NCI-H526 (cell line): ENCODE data around the gene PLA2G5.

Source experiments
- DNase-seq, 2 experiments: peaks; one replicate each; lab custom pipeline; 2025; lab: John Stamatoyannopoulos, UW

The PLA2G5 gene

DNA sequence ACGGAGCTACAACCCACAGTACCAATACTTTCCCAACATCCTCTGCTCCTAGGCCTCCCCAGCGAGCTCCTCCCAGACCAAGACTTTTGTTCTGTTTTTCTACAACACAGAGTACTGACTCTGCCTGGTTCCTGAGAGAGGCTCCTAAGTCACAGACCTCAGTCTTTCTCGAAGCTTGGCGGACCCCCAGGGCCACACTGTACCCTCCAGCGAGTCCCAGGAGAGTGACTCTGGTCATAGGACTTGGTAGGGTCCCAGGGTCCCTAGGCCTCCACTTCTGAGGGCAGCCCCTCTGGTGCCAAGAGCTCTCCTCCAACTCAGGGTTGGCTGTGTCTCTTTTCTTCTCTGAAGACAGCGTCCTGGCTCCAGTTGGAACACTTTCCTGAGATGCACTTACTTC is 20.6 kb downstream of the PLA2G5 start:
- DNase-seq = no peak

DNA sequence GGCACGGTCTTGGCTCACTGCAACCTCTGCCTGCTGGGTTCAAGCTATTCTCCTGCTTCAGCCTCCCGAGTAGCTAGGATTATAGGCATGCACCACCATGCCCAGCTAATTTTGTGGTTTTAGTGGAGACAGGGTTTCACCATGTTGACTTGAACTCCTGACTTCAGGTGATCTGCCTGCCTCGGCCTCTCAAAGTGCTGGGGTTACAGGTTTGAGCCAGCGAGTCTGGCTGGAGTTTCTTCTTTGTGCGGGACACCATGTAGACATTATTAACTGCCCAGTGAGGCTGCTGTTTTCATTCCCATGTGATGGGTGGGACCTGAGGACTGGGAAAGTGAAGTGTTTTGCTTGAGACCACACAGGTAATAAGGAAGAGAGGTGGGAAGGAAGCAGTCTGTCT is 23.3 kb downstream of the PLA2G5 start:
- DNase-seq = no peak

DNA sequence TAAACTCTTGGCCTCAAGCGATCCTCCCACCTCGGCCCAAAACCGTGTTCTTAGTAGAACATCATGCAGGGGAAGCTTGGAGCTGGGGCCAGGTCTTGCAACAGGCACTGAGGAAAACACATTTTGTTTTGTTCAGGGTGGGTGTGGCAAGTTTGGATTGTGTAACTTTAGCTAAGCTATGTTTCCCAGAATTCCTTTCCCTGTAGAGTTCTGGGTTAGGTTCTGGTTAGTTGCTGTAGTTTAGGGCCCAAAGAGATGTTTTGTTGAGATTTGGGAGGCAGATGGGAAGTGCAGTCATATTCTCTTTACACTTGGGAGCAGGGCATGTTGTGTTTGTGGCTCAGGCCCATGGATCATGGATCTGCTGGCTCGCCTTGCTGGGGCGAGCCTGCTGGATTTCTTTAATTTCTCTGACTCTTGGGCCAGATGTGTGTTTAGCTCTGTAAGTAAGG is 24.0 kb downstream of the PLA2G5 start:
- DNase-seq = no peak

DNA sequence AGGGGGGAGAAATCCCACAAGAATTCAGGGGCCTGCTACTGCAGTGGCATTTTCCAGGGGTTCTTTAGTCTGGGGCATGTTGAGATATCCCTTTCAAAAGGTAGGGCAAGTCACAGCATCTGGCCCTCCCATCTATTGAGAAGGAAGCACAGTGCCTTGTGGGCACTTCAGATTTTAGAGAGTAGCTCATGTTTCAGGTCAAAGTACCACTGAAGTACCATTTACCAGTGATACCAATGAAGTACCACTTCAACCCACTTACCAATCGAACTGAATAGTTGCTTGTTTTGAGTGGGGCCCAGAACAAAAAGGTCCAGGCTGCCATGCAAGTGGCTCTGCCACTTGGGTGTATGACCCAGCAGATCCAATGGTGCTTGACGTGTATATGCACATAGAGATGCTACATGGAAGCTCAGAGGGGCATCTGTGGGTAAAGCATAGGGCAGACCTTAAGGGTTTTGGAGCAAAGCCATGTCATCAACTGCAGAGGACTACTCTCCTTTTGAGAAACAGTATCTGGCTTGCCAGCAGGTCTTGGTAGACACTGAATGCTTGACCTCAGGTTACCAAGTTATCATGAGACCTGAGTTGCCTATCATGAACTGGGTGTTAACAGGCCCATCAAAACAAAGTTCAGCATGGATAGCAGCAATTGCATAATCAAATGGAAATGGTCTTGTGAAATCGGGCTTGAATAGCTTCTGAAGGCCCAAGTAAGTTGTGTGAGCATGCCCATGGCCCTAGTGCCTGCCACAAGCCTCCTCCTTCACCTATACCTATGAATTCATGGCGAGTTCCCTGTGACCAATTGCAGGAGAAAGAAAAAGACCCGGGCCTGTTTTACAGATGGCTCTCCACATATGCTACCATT is 25.8 kb downstream of the PLA2G5 start:
- DNase-seq = no peak

DNA sequence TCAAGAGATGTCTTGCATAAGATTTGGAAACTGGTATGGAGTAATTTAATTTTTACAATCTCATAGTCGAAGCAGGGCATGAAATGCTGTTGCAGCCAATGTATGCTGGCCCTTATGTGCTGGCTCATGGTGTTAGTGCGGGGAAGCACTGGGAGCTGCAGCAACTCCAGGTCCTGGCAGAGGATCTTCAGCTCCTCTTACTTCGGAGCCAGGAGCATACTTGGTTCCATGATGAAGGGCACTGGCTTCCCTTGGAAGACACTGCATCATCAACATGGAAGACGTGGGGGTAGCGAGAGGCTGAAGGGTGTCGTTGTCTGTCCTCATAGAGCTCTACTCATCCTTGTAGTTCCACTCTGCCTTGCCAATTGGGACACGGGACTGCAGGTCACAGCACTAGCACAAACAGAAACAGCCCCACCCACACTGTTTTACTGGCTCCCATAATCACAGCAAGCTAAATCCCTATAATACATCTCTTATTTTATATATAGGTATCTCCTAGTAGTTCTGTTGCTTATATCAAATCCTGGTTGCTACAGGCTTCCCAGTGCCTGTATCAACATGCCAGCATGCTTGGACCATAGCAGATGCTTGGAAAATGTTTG is 26.9 kb downstream of the PLA2G5 start:
- DNase-seq = no peak

DNA sequence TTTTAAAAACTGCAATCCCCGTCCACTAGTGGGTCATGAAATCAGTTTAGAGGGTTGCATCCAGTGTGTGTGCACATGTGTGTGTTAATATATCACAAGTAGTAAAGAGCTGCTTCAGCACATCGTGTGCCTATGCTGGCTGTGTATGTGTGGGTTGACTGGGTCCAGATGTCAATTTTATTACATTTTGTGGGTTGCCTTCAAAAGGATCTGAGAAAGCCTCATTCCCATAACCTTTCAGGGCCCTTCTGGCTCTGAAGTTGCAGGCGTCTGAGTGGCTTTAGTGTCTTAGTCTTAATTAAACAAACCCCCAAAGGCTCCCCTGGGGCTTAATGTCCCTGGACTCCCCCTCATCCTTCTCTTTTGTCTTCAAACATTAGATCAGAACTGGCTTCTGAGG is 29.5 kb downstream of the PLA2G5 start:
- DNase-seq = no peak

DNA sequence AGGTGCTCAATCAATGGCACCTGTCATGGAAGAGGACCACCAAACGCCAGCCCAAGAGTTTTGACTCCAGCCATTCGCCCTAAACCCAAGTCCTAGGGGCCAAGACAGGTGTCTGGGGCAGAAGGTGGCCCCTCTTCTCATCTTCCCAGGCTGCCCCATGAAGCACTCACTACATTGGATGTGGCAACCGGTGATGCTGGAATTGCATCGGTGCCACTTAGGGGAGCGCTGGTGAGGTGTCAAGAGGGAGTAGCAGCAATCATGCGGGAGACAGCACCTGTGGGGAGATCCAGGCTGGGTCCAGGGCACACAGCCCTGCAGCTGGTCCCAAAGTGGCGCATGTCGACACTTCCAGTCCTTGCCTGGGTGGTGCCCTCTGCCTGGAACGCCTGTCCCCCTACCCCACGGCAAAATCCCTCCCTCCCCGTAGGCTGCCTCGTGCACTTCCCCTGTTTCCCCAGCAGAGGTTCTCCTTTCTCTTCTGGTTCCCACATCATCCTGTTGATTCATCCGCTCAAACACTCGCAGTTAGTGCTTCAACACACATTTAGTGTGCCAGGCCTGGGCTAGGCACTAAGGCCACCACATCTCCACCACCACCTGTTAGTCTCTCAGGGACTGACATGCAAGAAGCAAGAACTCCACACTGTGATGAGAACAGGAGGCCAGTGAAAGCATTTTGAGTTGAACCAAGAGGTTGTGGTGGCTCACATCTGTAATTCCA is 30.8 kb downstream of the PLA2G5 start:
- peak in 1 of 2 experiments; percentile 24 for DNase-seq

DNA sequence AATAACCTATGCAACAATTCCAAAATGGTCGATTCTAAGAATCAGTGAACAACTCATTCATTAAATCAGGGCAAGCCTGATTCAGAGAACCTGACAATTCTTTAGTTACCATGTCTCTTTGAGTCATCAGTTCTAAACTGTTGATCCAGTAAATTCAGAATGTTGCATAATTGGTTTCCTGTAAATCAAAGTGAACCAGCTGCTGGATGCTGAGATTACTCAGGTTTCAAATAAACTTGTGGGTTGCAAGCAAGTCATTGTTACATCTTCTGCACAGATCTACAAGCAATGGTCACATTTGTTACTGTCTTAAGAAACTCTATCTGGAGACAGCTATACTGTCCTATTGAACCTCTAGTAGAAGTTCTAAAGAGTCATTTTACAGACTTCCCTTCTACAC is 32.9 kb downstream of the PLA2G5 start:
- DNase-seq = no peak

DNA sequence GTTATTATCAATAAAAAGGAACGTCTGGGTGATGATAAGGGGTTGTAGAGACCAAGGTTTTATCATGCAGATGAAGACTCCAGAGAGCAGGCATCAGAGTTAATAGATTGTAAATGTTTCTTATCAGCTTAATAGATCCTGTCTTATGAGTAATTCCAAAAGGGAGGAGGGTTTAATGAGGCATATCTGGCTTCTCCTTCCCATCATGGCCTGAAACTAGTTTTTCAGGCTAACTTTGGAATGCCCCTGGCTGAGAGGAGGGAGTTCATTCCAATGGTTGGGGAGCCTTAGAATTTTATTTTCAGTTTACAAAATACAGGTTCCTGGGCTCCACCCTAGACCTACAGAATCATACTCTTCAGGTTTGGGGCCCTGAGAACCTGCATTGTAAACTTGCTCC is 35.9 kb downstream of the PLA2G5 start:
- no peak for DNase-seq

DNA sequence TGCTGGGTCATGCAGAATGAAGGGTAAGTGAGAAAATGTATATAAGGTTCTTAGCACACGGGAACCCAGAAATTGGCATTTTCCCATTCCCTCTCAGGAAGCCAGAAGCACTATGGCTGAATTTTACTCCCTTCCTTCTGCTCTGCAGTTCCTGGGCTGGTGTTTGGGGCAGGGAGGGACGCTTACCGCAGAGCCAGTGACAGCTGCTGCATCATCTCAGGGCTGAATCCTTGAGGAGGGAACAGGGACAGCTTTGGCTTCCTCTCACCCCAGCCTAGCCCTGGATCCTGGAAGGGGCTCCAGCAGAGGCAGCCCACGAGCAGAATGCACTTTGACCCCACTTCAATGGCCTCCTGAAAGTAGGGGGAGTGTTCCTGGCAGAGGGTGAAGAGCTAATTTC is 37.4 kb downstream of the PLA2G5 start:
- DNase-seq = no peak

DNA sequence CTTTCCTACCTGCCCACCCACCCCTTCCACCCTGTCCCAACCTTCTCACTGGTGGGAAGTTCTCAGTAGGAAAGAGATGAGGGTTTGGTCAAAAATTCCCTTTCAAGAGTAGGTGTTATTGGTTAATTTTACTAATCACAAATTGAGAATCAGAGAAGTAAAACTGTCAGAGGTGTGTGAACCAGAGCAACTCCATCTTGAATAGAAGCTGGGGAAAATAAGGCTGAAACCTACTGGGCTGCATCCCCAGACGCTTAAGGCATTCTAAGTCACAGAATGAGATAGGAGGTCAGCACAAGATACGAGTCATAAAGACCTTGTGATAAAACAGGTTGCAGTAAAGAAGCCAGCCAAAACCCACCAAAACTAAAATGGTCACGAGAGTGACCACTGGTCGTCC is 37.8 kb downstream of the PLA2G5 start:
- DNase-seq = no peak

DNA sequence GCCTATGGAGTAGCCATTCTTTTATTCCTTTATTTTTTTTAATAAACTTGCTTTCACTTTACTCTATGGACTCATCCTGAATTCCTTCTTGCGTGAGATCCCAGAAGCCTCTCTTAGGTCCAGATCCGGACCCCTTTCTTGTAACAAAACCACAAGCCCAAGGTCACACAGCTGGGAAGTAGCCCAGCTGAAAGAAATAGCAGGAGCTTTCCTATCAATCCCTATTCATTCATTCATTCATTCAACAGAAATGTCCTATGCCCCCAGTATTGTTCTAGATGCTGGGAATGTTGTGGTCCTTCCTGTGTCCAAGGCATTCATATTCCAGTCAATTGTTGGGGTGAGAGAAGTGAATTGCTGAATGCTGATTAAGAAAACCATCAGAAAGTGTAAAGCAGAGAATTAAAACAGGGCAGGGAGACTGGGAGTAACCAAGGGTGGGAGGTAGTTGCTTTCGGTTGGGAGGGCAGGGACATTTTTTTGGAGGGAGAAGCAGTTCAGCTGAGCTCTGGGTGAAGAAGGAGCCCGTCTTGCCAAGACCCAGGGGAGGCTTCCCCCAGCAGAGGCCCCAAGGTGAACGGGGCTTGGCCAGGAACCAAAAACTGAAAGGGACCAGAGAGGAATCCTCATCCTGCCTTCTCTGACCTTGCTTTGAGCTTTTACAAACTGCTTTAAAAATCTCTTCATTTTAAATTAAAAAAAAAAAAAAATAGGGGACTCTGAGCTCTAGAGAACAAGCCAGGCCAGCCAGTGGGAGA is 38.6 kb downstream of the PLA2G5 start:
- no peak for DNase-seq

DNA sequence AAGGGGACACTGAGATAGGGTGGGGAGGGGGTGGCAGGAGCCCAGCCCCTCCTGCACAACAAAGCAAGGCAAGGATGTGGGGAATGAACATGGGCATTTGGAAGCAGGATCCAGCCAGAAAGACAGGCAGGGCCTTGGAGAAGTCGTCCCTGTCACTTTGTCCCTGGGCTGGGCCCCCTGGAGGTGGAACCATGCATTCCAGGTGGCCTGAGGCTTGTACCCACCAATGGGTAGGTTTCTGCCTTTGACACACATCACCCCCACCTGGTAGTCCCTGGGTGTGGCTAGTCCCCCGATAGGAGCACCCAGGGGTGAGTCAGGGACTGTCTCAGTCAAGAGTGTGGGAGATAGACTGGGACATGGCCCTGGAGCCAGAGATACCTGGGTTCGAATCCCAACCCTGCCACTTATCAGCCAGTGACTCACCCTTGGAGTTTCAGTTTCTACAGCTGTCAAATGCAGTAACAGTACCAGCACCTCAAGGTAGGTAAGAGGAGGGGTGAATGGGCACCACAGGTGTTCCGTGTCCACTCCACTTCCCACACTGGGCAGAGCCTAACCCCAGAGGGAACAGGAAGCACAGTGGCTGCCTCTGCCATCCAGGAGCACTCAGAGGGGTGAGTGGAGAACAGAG is 39.3 kb downstream of the PLA2G5 start:
- DNase-seq = no peak

DNA sequence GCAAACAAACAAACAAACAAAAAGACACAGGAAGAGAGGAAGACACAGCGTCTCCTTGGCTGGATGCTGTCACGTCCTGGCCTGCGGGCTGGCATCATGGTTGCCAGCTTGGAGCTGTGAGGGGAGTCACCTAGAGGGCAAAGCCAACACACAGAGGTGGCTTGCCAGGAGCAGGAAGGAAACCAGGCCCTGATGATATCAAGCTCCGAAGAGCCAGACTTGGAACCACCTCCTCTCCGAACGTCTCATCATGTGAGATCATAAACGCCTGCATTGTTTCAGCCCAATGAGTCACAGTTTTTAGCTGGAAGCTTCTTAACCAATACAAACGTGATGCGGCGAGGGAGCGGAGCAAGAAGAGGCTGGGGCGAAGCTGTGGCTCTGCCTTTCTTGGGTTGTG is 40.7 kb downstream of the PLA2G5 start:
- DNase-seq = no peak

DNA sequence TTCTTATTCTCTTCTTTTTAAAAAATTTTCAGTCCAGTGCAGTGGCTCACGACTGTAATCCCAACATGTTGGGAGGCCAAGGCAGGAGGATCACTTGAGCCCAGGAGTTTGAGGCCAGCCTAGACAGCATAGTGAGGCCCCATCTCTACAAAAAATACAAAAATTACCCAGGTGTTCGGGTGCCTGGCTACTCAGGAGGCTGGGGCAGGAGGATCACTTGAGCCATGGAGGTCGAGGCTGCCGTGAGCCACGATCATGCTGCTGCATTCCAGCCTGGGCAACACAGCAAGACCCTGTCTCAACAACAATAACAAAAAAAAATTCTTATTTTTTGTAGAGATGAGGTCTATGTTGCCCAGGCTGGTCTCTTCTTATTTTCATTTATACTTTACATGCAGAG is 41.5 kb downstream of the PLA2G5 start:
- DNase-seq = no peak

DNA sequence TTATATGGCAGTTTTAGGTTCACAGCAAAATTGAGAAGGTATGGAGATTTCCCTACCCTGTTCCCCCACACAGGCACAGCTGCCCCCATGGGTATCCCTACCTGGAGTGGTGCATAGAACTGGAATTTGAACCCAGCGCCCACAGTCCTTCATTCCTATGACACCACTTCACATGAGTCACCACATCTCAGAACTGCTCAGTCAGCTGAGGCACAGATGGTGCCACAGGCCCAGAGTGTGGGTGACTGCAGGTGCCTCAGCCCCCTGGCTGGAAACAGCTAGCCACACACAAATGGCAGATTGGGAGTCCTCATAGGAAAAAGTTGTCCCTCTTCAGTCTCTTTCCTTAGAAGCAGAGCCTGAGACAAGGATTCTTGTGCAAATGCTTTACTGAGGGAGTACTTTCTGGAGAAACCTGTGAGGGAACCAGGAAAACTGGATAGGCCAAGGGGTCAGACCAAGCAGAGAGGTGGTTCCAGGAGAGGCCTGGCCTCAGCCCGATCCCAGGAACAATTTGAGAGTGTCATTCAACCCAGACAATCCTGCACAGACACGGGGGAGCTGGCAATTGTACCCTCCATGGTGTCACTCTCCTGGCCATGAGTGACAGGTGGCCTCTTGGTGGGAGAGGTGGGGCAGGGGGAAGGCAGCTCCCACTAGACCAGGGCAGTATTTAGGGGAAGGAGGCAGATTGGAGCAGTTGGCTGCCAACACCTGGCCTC is 42.4 kb downstream of the PLA2G5 start:
- DNase-seq = no peak

DNA sequence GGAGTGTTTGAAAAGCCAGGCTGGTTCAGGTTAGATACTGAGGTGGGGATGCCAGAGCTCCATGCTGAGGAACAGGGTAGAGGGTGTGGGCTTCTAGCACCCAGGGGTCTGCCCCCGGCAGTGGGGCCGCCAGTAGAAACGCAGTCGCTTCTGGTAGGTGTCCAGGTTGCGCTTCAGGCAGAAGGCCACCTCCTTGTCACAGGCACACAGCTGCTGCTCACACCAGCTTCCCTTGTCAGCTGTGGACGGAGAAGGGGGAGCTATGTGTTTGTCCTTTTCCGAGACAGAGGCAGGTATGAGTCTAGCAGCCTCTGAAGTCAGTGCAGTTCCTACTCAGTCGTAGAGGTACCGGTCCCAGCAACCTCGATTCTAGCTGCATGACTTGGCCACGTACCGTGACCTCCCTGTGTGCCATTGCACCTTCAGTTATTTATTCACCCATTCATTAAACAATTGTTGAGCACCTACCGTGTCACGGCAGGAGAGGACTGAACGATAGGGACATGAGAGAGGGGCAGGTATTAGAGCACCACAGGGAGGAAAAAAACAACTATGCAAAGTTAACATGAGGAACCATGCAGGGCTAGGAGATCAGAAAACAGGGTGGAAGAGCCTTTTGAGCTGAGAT is 44.1 kb downstream of the PLA2G5 start:
- no peak for DNase-seq

DNA sequence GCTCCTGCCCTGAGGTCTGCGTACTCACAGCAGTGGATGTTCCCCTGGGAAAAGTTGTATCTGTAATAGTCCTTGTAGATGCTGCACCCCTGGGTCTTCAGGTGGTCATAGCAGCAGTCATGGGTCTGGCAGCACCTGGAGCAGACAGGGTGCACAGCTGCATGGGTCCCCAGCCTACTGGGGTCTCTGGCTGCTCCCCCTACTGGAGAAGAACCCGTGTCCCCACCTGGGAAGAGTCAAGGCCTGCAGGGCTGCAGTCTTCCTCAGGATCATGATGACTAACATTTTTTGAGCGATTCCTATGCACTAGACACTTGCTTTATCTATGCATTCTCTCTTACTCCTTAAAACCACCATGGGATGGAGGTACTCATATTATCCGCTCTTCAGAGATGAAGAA is 45.5 kb downstream of the PLA2G5 start:
- DNase-seq = no peak

DNA sequence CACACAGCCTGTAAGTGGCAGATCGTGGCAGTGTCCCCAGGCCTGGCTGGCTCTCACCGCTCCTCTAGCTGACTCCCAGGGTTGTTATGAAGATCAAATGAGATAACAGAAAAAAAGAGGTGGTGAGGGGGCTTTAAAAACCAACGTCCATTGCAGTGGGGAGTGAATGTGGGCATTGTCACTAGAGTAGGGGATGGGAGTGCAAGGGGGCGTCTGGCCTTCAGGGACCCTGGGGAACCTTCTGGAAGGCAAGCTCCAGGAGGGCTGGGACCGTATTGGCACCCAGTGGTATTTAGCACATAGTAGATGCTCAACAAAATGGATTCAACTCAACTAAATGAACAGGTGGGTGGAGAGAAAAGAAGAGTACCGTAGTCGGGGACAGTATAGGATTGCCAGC is 45.9 kb downstream of the PLA2G5 start:
- DNase-seq = no peak

DNA sequence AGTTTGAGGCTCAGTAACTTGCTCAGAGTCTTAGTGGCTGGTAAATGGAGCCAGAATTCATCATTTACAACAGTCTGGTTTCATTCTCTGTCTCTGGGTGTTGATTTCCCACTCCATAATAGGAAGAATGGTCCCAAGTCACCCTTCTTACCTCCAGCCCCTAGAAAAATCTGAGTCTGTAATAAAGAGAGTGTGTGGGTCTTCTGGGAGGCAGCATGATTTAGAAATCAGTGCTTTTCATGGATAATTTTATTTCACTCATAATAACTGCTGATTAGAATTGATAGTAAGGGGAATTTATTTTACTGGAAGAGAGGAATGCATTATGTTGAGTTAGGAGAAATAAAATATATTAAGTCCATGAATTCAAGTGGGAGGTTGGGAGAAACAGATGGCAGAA is 47.2 kb downstream of the PLA2G5 start:
- no peak for DNase-seq

DNA sequence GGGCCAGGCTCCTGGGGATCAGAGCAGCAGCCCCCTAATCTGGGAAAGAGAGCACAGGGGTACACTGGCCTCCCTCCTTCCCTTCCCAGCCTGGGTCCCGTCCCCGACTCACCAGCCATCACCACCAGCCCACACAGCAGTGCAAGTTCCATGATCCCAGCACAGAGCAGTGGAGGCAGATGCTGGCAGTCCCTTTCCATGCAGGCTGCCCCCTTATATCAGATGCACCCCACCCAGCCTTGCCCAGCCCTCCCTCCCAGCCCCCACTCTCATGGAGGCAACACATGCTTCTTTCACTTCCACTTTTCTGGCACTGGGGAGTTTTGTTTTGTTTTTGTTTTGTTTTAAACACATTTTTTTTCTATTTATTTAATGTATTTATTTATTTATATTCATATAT is 49.4 kb downstream of the PLA2G5 start, which contains the start of gene PLA2G2D:
Gene PLA2G2D (minus strand): TSS at position 190 of the 400 bp plus-strand sequence. CDS start 38 bp downstream, at position 152.
- no peak for DNase-seq
